Smooth muscle cell (in vitro differentiated cells): ENCODE data around the gene FGGY. TPM values are rescaled to one million over a fixed set of nuclear protein-coding genes. Genes with fewer than 3 reads are reported as not detected.

ENCODE experiments used
- DNase-seq: peaks from one replicate; lab custom pipeline; 2025; ENCODE audit not compliant: unreplicated experiment; lab: John Stamatoyannopoulos, UW
- H2AFZ ChIP-seq: fragments of 200-600 bp; sonication (generic); 2 replicates; pipeline ENCODE4 v1.6.0; 2016; ENCODE audit warnings: antibody characterized with exemption, low read depth, mild to moderate bottlenecking
- H3F3A ChIP-seq: fragments of 200-600 bp; sonication (generic); 2 replicates; pipeline ENCODE4 v1.6.0; 2017; ENCODE audit warnings: antibody characterized with exemption, low read depth
- H3K27ac ChIP-seq: fragments of 200-600 bp; sonication (generic); 2 replicates; pipeline ENCODE4 v1.5.1; 2016; ENCODE audit warnings: low read depth, mild to moderate bottlenecking
- H3K27me3 ChIP-seq: fragments of 200-600 bp; sonication (generic); 2 replicates; pipeline ENCODE4 v1.6.1; 2016; ENCODE audit warnings: low read depth, mild to moderate bottlenecking
- H3K36me3 ChIP-seq: fragments of 200-600 bp; sonication (generic); 2 replicates; pipeline ENCODE4 v1.5.1; 2016; ENCODE audit warnings: low read depth
- H3K4me1 ChIP-seq: fragments of 200-600 bp; sonication (generic); 2 replicates; pipeline ENCODE4 v1.5.1; 2016; ENCODE audit warnings: low read depth
- H3K4me2 ChIP-seq: fragments of 200-600 bp; sonication (generic); 2 replicates; pipeline ENCODE4 v1.6.0; 2016; ENCODE audit warnings: mild to moderate bottlenecking
- H3K4me3 ChIP-seq: fragments of 200-600 bp; sonication (generic); 2 replicates; pipeline ENCODE4 v1.5.1; 2016; ENCODE audit warnings: mild to moderate bottlenecking
- H3K79me2 ChIP-seq: fragments of 200-600 bp; sonication (generic); 2 replicates; pipeline ENCODE4 v1.6.0; 2016; ENCODE audit warnings: low read depth, mild to moderate bottlenecking
- H3K9ac ChIP-seq: fragments of 200-600 bp; sonication (generic); 2 replicates; pipeline ENCODE4 v1.6.0; 2016; ENCODE audit warnings: low read depth
- H3K9me3 ChIP-seq: fragments of 200-600 bp; sonication (generic); replicated peaks from 2 replicates; pipeline ENCODE4 v1.5.1; 2016; ENCODE audit warnings: low read depth
- H4K20me1 ChIP-seq: fragments of 200-600 bp; sonication (generic); 2 replicates; pipeline ENCODE4 v1.6.0; 2016; ENCODE audit warnings: low read depth
- WGBS: methylation state at CpG from one replicate; pipeline ENCODE4 v1.1.7; 2016; ENCODE audit warnings: low lambda C conversion rate; 5-methylcytosine and 5-hydroxymethylcytosine counted together
- polyA plus RNA-seq: library from polyadenylated mRNA; unstranded; fragments of >200 nt; fragmentation: Nextera tagmentation; extraction: Ambion mirVana; gene quantifications from 2 replicates; pipeline ENCODE4 v1.2.1, GENCODE V29; 2016
- total RNA-seq: library from RNA; depleted of rRNA; stranded (reverse); fragments of >200 nt; gene quantifications from 2 replicates; pipeline ENCODE4 v1.2.3, GENCODE V29; 2014
- TF ChIP-seq, protein P1 (sequence below): fragments of 200-600 bp; sonication (generic); IDR thresholded peaks from 2 replicates; pipeline ENCODE4 v1.5.1; 2017; ENCODE audit warnings: borderline replicate concordance, mild to moderate bottlenecking, antibody characterized with exemption; ENCODE audit not compliant: insufficient read depth, poor library complexity, severe bottlenecking

The FGGY gene
- total and polyA plus RNA-seq, 2 experiments from 2014 or later, result 5.1 to 9.2 TPM

DNA sequence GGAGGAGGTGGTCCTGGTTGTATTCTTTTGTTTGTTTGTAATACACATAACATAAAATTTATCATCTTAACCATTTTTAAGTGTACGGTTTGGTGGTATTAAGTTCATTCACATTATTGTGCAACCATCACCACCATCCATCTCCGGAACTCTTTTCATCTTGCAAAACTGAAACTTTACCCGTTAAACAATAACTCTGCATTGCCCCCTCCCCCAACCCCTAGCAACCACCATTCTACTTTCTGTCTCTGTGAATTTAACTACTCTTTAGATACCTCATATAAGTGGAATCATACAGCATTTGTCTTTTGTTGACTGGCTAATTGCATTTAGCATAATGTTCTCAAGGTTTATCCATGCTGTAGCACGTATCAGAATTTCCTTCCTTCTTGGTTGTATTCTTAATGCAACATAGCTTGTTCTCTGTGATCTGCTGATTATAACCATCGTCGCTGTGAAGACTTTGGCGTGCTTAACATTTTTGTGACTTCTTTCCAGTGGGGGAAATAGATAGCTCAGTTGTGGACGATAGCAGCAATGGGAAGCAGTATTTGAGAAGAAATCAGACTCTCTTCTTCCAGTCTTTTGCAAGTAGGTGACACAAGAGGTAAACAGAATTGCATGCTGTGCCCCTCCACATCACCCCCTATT, 400.4 kb downstream of the FGGY start:
- Histone ChIP-seq H3K36me3 (no peaks in the 10 kb centered on the region), H4K20me1 (no peaks in the 10 kb centered on the region), H3K4me2 (peak overlapping the region; percentile 40), H3K4me1 (peaks cover 25% of the 10 kb centered on the region), H3K4me3 (no peak overlapping the region), H3K27me3 (no peaks in the 10 kb centered on the region), H2AFZ (peak overlapping the region; percentile 78), H3K79me2 (no peaks in the 10 kb centered on the region), H3K9ac (no peak overlapping the region), H3K27ac (peak overlapping the region; percentile 25), H3F3A (no peaks in the 10 kb centered on the region), H3K9me3 (no peaks in the 10 kb centered on the region)
- WGBS, result 37% methylated on average over 8 of the region's 8 CpGs
- DNase-seq, result no peak
- TF ChIP-seq, protein P1, sequence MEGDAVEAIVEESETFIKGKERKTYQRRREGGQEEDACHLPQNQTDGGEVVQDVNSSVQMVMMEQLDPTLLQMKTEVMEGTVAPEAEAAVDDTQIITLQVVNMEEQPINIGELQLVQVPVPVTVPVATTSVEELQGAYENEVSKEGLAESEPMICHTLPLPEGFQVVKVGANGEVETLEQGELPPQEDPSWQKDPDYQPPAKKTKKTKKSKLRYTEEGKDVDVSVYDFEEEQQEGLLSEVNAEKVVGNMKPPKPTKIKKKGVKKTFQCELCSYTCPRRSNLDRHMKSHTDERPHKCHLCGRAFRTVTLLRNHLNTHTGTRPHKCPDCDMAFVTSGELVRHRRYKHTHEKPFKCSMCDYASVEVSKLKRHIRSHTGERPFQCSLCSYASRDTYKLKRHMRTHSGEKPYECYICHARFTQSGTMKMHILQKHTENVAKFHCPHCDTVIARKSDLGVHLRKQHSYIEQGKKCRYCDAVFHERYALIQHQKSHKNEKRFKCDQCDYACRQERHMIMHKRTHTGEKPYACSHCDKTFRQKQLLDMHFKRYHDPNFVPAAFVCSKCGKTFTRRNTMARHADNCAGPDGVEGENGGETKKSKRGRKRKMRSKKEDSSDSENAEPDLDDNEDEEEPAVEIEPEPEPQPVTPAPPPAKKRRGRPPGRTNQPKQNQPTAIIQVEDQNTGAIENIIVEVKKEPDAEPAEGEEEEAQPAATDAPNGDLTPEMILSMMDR, result no peak

DNA sequence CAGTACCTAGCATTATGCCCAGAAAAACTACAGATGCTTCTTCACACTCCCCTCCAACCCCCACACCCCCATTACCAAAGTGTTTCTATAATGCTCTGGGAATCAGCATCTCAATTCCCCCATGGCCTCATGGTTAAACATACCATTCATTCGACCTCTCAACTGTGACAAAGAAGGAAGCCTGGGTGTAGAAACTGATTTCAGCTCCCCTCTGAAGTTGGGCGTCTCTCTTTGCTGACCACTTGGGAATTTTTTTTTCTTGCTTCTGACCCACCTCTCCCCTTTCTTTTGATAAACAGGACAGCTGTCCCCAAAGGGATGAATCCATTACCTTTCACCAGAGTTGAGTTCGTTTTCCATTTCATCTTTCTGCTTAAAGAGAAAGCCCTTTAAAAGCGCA, 401.5 kb downstream of the FGGY start:
- no peaks in the 10 kb centered on the region for H4K20me1 ChIP-seq
- no peaks in the 10 kb centered on the region for H3F3A ChIP-seq
- no peaks in the 10 kb centered on the region for H3K27me3 ChIP-seq
- H3K4me3 ChIP-seq, result peak overlapping the region; percentile 2
- DNase-seq, result no peak
- H3K4me1 ChIP-seq, result peaks cover 23% of the 10 kb centered on the region
- TF ChIP-seq, protein P1, result no peak
- no peak overlapping the region for H3K9ac ChIP-seq
- H3K27ac ChIP-seq, result no peak overlapping the region
- no peaks in the 10 kb centered on the region for H3K36me3 ChIP-seq
- H2AFZ ChIP-seq, result peak overlapping the region; percentile 20
- H3K4me2 ChIP-seq, result no peak overlapping the region
- H3K79me2 ChIP-seq, result no peaks in the 10 kb centered on the region
- WGBS, result 51% methylated on average over 4 of the region's 4 CpGs
- H3K9me3 ChIP-seq, result no peaks in the 10 kb centered on the region

GRCh38 chr1:59699227-59699847, 402.4 kb downstream of the FGGY start:
- Histone ChIP-seq H3K9ac (no peak overlapping the region), H3K9me3 (no peaks in the 10 kb centered on the region), H3K79me2 (no peaks in the 10 kb centered on the region), H3K27ac (no peak overlapping the region), H2AFZ (no peak overlapping the region), H3K27me3 (no peaks in the 10 kb centered on the region), H3F3A (peaks cover 6% of the 10 kb centered on the region), H4K20me1 (no peaks in the 10 kb centered on the region), H3K4me1 (peaks cover 33% of the 10 kb centered on the region), H3K4me3 (peak overlapping the region; percentile 2), H3K4me2 (peak overlapping the region; percentile 42), H3K36me3 (no peaks in the 10 kb centered on the region)
- 54% methylated on average over 5 of the region's 5 CpGs for WGBS
- TF ChIP-seq, protein P1, result peak; percentile 96
- no peak for DNase-seq
